GM12865 (cell line): ENCODE results near the gene ZBTB40.

Experiments
- DNase-seq: peaks from one replicate; pipeline ENCODE4 v3.0.0; 2010; ENCODE audit warnings: low read depth
- H3K4me3 ChIP-seq: 2 replicates; pipeline ENCODE4 v1.5.1; 2011; ENCODE audit warnings: mild to moderate bottlenecking, low read depth, low read length, control low read depth
- CTCF ChIP-seq: IDR thresholded peaks from 2 replicates; pipeline ENCODE4 v1.5.1; 2011; ENCODE audit warnings: low read length, control low read depth, low read depth, inconsistent platforms; ENCODE audit not compliant: insufficient read depth; ENCODE audit errors: missing control alignments

The ZBTB40 gene

GRCh38 chr1:22547818-22548462, 96.3 kb downstream of the ZBTB40 start:
- H3K4me3 ChIP-seq = no peak overlapping the region
- no peak for DNase-seq
- no peak for TF ChIP-seq CTCF

GRCh38 chr1:22550021-22550420, 98.4 kb downstream of the ZBTB40 start:
- DNase-seq = no peak
- no peak overlapping the region for H3K4me3 ChIP-seq
- no peak for TF ChIP-seq CTCF

- TF ChIP-seq CTCF = no peak
- DNase-seq = no peak
Observed at GRCh38 chr1:22551591-22551990, 99.9 kb downstream of the ZBTB40 start.

GRCh38 chr1:22552021-22552420, 100.4 kb downstream of the ZBTB40 start:
- no peak overlapping the region for H3K4me3 ChIP-seq
- no peak for TF ChIP-seq CTCF
- no peak for DNase-seq

More at GRCh38 chr1:22551591-22551990, 99.9 kb downstream of the ZBTB40 start:
- no peak overlapping the region for H3K4me3 ChIP-seq

- H3K4me3 ChIP-seq = no peak overlapping the region
- no peak for DNase-seq
- no peak for TF ChIP-seq CTCF
Observed at GRCh38 chr1:22553104-22553880, 101.6 kb downstream of the ZBTB40 start.

GRCh38 chr1:22553991-22554522, 102.4 kb downstream of the ZBTB40 start:
- TF ChIP-seq CTCF = no peak
- no peak for DNase-seq
- H3K4me3 ChIP-seq = no peak overlapping the region
